A673 (cell line): ENCODE measurements around the gene ZNF273.
"Not testable (repeated sequence)": the region's sequence is repeated elsewhere in the genome, so short reads cannot be mapped to it uniquely, and the experiment has no call there.

Experiments
- EZH2 ChIP-seq: fragments of 200-600 bp; sonication (generic); IDR thresholded peaks from 2 replicates; pipeline ENCODE4 v1.6.1; 2017; ENCODE audit warnings: borderline replicate concordance, low read depth, mild to moderate bottlenecking, mixed read lengths, antibody characterized with exemption, low read length; ENCODE audit not compliant: poor library complexity, severe bottlenecking
- TF ChIP-seq, protein P1 (sequence below): fragments of 300-800, 200-600 bp; sonication (generic); conservative IDR thresholded peaks from 2 replicates; pipeline ENCODE4 v1.5.1; 2017; ENCODE audit warnings: low read depth, mild to moderate bottlenecking, antibody characterized with exemption, low read length, moderate library complexity, mixed read lengths

DNA sequence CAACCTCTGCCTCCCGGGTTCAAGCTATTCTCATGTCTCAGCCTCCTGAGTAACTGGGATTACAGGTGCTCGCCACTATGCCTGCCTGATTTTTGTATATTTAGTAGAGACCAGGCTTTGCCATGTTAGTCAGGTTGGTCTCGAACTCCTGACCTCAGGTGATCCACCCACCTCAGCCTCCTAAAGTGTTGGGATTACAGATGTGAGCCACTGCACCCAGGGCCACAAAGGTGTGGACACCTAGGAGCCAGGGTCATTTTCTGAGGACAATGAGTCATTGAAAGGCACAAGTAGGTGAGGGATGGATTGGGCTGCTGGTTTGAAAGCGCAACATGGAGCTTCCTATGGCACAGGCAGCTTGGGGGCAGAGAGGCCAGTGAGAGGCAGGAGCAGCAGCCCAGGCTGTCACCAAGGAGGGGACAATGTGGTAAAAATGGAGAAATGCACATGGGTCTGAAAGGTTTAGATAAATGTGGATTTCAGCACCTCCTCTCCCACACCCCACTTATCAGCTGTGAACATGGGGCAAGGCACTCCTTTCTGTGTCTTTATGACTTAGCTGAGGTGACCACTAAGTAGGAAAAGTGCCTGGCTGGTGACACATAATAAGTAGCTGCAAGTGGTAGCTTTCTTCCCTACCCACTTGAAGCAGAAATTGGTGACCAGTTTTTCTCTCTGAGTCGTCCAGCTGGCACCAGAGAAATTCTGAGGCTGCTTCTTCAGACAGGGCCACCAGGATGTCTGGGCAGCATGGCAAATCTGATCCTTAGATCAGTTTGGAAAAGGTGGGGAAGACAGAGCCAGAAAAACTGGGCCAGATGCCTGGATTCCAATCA is 41.8 kb downstream of the ZNF273 start:
- TF ChIP-seq, protein P1, sequence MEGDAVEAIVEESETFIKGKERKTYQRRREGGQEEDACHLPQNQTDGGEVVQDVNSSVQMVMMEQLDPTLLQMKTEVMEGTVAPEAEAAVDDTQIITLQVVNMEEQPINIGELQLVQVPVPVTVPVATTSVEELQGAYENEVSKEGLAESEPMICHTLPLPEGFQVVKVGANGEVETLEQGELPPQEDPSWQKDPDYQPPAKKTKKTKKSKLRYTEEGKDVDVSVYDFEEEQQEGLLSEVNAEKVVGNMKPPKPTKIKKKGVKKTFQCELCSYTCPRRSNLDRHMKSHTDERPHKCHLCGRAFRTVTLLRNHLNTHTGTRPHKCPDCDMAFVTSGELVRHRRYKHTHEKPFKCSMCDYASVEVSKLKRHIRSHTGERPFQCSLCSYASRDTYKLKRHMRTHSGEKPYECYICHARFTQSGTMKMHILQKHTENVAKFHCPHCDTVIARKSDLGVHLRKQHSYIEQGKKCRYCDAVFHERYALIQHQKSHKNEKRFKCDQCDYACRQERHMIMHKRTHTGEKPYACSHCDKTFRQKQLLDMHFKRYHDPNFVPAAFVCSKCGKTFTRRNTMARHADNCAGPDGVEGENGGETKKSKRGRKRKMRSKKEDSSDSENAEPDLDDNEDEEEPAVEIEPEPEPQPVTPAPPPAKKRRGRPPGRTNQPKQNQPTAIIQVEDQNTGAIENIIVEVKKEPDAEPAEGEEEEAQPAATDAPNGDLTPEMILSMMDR = not testable (repeated sequence)
- not testable (repeated sequence) for TF ChIP-seq EZH2
